B cell (primary cell): Measurements from ENCODE around the gene CTBP2.

Experiments
- CTCF ChIP-seq: fragments of 200-600 bp; IDR thresholded peaks from one replicate; pipeline ENCODE4 v1.8.0; 2022; ENCODE audit warnings: antibody characterized with exemption, mild to moderate bottlenecking
- EZH2 ChIP-seq: IDR thresholded peaks from 2 replicates; pipeline ENCODE4 v1.6.1; 2012; ENCODE audit warnings: borderline replicate concordance, low read depth, mild to moderate bottlenecking, moderate library complexity, low read length; ENCODE audit not compliant: insufficient read depth, poor library complexity, severe bottlenecking

- TF ChIP-seq EZH2 (no peak), CTCF (no peak)
These were observed 116.3 kb downstream of the CTBP2 start for GRCh38 chr10:125043841-125044658.
